GM18502 (cell line): ENCODE measurements around the gene LGMN.

Experiments
- ATAC-seq: cut with Tn5 transposase; IDR thresholded peaks from one replicate; pipeline ENCODE4 v1.9.1; 2021; ENCODE audit warnings: mild to moderate bottlenecking; ENCODE audit not compliant: unreplicated experiment, poor library complexity

Gene LGMN

GRCh38 chr14:92748259-92749016 is at the start of gene LGMN:
Gene LGMN (minus strand): TSS chr14:92748627. CDS start chr14:92732786, 15,841 bp downstream.
- ATAC-seq, result peak; percentile 77

GRCh38 chr14:92794961-92795360 is 46.5 kb upstream of the LGMN start:
- no peak for ATAC-seq

- ATAC-seq, result no peak
These were observed 46.1 kb upstream of the LGMN start for GRCh38 chr14:92794547-92794941.

- ATAC-seq, result peak; percentile 96
These were observed 45.5 kb upstream of the LGMN start, which contains the start of gene GOLGA5 for GRCh38 chr14:92793709-92794546. Gene GOLGA5 (plus strand): TSS chr14:92794305. CDS start chr14:92797438, 3,133 bp downstream.

- ATAC-seq, result no peak
These were observed 44.5 kb upstream of the LGMN start for GRCh38 chr14:92792885-92793284.

- no peak for ATAC-seq
These were observed 41.1 kb upstream of the LGMN start for GRCh38 chr14:92789457-92790089.

- ATAC-seq, result no peak
These were observed 39.1 kb upstream of the LGMN start for GRCh38 chr14:92787554-92787953.

GRCh38 chr14:92786427-92786756 is 38.0 kb upstream of the LGMN start:
- ATAC-seq, result no peak

DNA sequence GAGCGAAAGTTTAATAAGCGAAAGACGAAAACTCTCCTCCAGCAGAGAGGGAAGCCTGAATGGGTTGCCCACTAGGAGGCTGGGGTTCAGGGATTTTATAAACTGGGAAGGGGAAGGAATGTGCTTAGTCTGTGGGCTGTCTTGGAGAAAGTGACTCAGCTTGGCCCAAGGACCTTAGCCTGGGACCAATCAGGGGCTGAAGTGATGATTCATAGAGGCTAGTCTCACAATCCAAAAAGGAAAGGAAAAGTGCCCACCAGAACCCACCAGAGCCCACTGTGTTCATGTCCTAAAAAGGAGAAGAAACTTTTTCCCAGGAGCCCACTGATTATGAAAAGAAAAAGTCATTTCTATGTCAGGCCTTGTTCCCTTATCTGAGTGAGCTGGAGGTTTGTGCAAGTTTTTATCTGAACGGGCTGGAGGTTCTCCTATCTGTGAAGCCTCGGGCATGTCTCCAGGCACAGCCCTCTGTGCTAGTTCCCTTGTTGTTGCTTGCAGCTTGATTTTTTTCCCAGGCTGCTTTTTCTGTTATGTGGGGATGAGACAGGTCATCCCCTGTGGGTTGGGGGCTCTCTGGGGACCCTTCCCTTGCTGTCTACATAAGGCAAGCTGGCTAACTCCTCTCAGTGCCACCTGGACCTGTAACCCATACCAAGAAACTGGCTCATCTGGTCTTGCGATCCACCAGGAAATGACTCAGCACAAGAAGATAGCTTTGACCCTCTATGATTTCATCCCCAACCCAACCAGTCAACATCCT is 37.4 kb upstream of the LGMN start:
- no peak for ATAC-seq

- ATAC-seq, result peak; percentile 73
These were observed 35.5 kb upstream of the LGMN start for GRCh38 chr14:92783813-92784431.

GRCh38 chr14:92781350-92781749 is 32.9 kb upstream of the LGMN start:
- no peak for ATAC-seq

DNA sequence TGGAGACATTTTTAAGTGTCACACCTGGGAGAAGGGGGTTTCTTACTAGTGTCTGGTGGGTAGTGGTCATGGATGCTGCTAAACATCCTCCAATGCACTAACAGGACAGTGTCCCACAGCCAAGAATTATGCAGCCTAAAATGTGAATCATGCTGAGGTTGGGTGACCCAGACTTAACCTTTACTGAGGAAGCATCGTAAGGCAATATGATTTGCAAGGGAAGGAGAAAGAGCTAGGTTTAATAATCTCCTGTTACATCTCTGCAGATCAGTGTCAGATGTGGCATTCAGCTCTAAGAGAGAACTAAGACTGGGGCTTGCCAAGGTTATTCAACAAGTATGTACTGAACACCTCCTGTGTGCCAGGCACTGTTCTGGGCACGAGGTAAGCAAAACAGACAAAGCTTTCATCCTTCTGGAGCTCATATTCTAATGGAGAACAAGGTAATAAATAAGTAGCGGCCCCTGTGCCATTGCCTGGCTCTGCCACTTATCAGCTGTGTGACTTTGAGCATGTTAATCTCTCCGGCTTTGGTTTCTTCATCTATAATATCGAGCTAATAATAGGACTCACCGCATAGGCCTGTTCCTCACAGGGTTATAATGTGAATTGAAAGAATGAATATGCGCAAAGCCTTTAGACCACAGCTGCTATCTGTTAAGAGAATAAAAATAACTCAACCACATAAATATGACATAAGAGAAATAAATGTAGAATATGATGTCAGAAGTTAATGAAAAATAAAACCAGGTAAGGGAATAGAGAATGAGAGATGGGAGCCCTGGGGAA is 32.2 kb upstream of the LGMN start:
- ATAC-seq, result no peak

GRCh38 chr14:92778868-92779565 is 30.6 kb upstream of the LGMN start:
- ATAC-seq, result peak; percentile 30

- ATAC-seq, result peak; percentile 96
These were observed 26.9 kb upstream of the LGMN start for GRCh38 chr14:92775292-92775691.

GRCh38 chr14:92774572-92774971 is 26.1 kb upstream of the LGMN start:
- ATAC-seq, result no peak

- no peak for ATAC-seq
These were observed 22.1 kb upstream of the LGMN start for GRCh38 chr14:92770484-92770883.

GRCh38 chr14:92768795-92769194 is 20.4 kb upstream of the LGMN start:
- ATAC-seq, result peak; percentile 11

- ATAC-seq, result peak; percentile 85
These were observed 19.8 kb upstream of the LGMN start for GRCh38 chr14:92768236-92768635.
